ENCODE measurements around the gene UBIAD1.

DNA sequence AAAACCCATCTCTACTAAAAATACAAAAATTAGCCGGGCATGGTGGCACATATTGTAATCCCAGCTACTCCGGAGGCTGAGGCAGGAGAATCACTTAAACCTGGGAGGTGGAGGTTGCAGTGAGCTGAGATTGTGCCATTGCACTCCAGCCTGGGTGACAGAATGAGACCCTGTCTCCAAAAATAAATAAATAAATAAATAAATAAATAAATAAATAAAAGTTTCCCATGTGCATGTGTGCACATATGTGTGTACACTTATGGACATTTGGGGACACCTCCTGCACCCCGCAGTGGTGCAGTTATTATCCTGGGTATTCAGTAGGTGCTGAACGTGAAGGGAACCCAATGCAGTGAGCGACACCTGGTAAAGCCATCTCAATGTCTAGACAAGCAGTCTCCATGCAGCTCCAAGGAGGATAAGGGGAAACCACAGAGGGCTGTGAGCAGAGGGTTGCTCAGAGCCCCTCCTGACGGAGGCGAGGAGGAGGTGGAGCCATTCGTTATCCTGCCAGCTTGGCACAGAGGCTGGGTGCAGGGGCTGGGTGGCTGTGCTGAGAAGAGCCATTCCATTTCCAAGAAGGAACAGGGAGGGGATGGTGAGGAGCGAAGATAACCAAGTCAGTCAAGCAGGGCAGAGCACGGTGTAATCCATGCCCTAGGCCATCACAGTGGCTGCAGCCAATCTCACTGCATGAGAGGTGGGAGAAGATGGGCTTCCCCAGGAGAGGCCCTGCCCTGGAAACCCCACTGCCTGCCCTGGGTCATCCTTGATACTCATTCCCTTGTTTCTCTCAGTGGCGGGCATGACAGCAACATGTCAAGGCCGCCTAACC is 25.6 kb downstream of the UBIAD1 start:
- TF ChIP-seq POLR2A (IDR thresholded peaks at IDR 0.05), result no peak
- TF ChIP-seq, protein P1, sequence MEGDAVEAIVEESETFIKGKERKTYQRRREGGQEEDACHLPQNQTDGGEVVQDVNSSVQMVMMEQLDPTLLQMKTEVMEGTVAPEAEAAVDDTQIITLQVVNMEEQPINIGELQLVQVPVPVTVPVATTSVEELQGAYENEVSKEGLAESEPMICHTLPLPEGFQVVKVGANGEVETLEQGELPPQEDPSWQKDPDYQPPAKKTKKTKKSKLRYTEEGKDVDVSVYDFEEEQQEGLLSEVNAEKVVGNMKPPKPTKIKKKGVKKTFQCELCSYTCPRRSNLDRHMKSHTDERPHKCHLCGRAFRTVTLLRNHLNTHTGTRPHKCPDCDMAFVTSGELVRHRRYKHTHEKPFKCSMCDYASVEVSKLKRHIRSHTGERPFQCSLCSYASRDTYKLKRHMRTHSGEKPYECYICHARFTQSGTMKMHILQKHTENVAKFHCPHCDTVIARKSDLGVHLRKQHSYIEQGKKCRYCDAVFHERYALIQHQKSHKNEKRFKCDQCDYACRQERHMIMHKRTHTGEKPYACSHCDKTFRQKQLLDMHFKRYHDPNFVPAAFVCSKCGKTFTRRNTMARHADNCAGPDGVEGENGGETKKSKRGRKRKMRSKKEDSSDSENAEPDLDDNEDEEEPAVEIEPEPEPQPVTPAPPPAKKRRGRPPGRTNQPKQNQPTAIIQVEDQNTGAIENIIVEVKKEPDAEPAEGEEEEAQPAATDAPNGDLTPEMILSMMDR (IDR thresholded peaks at IDR 0.05), result no peak

Data from esophagus squamous epithelium (tissue), 4 donors.